BE2C (cell line): ENCODE data around the gene CYP4F3.
A peak's percentile ranks its signal among the peaks of the same experiment; 100 is the strongest.
"Not testable (repeated sequence)": the region's sequence is repeated elsewhere in the genome, so short reads cannot be mapped to it uniquely, and the experiment has no call there.

Experiments
- DNase-seq: peaks from one replicate; pipeline ENCODE4 v3.0.0-alpha.2; 2020
- H3K27me3 ChIP-seq: fragments of 250-450 bp; sonication (Bioruptor Pico); 2 replicates; pipeline ENCODE4 v1.5.1; 2020; ENCODE audit warnings: mild to moderate bottlenecking
- H3K36me3 ChIP-seq: fragments of 250-450 bp; sonication (Bioruptor Pico); 2 replicates; pipeline ENCODE4 v1.5.1; 2020; ENCODE audit warnings: mild to moderate bottlenecking
- H3K4me1 ChIP-seq: fragments of 250-450 bp; sonication (Bioruptor Pico); 2 replicates; pipeline ENCODE4 v1.5.1; 2020
- H3K4me3 ChIP-seq: 2 replicates; pipeline ENCODE4 v1.5.1; 2011; ENCODE audit warnings: low read depth, low read length
- H3K9me3 ChIP-seq: fragments of 250-450 bp; sonication (Bioruptor Pico); 2 replicates; pipeline ENCODE4 v1.5.1; 2020
- TF ChIP-seq, protein P1 (sequence below): IDR thresholded peaks from 2 replicates; pipeline ENCODE4 v1.5.1; 2012; ENCODE audit warnings: mild to moderate bottlenecking, low read depth, low read length

The CYP4F3 gene

DNA sequence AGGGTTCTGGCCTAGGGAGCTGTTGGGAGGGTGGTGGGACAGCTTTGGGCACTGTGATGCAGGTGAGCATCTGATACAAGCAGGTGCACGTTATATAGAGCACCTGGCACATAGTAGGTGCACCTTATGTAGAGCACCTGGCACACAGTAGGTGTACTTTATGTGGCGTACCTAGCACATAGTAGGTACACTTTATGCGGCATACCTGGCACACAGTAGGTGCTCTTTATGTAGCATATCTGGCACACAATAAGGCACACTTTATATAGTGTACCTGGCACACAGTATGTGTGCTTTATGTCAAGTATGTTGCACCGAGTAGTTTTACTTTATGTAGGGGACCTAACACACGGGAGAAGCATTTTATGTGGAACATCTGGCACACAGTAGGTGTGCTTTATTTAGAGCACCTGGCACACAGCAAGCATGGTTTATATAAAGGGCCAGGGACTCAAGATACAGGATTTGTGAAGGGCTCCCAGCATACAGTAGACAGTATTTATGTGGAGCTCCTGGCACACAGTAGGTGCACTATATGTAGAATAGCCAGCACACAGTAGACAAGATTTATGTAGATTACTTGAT is 30.6 kb downstream of the CYP4F3 start:
- Histone ChIP-seq H3K4me3 (no peak overlapping the region), H3K27me3 (no peaks in the 10 kb centered on the region), H3K36me3 (no peaks in the 10 kb centered on the region), H3K9me3 (no peaks in the 10 kb centered on the region; the same call in 1 of the 2 replicates), H3K4me1 (no peaks in the 10 kb centered on the region)
- TF ChIP-seq, protein P1, sequence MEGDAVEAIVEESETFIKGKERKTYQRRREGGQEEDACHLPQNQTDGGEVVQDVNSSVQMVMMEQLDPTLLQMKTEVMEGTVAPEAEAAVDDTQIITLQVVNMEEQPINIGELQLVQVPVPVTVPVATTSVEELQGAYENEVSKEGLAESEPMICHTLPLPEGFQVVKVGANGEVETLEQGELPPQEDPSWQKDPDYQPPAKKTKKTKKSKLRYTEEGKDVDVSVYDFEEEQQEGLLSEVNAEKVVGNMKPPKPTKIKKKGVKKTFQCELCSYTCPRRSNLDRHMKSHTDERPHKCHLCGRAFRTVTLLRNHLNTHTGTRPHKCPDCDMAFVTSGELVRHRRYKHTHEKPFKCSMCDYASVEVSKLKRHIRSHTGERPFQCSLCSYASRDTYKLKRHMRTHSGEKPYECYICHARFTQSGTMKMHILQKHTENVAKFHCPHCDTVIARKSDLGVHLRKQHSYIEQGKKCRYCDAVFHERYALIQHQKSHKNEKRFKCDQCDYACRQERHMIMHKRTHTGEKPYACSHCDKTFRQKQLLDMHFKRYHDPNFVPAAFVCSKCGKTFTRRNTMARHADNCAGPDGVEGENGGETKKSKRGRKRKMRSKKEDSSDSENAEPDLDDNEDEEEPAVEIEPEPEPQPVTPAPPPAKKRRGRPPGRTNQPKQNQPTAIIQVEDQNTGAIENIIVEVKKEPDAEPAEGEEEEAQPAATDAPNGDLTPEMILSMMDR = no peak
- DNase-seq = no peak

DNA sequence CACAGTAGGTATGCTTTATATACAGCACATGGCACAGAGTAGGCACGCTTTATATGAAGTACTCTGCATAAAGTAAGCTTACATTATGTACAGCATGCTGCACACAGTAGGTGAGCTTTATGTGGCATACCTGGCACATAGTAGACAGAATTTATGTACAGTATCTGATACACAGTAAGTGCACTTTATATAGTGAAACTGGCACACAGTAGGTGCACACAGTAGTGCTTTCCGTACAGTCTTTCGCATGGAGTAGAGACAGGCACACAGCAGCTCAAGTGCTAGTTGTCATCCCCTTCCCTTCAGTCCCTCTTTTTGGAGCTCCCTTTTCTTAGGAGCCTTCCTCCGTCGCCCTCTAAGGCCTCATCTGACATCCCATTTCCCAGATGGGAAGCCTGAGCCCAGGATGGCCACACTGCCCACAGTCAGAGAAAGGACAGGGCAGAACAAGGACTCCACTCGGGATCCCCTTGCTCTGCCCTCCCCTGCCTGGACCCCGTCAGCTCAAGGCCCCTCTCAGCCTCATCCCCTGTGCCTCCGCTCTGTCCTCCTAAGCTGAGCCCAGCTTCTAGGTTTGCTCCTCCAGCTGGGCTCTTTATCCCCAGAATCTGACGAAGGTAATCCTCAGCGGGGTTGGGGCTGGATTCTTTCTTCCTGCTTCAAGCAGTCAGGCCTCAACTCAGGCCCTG is 31.3 kb downstream of the CYP4F3 start:
- no peaks in the 10 kb centered on the region for H3K27me3 ChIP-seq
- no peak for DNase-seq
- TF ChIP-seq, protein P1 = no peak
- no peaks in the 10 kb centered on the region; the same call in 1 of the 2 replicates for H3K9me3 ChIP-seq
- no peak overlapping the region for H3K4me3 ChIP-seq
- no peaks in the 10 kb centered on the region for H3K36me3 ChIP-seq
- H3K4me1 ChIP-seq = no peaks in the 10 kb centered on the region

DNA sequence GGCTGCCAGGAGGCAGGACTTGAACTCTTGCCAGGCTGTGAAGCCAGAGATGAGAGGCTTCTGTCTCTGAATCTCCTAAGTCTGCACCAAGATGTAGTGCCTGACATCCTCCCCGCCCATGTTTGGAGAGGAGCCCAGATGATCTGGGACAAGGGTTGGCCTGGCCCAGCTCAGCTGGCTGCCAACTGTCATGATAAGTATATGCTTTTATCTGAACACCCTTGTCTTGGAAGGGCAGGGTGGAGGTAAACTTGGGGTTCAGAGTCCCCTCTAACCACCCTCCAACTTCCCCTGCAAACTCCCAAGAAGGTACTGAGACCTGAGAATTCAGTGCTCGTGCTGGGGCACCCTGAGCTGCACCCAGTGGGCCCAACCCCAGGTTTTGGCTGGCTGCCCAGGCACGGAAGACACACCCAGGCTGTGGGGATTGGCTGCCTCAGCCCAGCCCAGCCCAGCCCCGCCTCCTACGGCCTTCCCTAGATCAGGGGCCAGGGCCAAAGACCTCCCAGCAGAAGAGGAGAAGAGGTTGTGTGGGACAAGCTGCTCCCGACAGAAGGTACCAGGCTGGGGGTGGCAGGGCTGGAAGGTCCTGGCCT is 32.0 kb downstream of the CYP4F3 start, which contains the start of gene CYP4F12:
Gene CYP4F12 (plus strand): TSS at position 508 of the 596 bp plus-strand sequence. CDS start 443 bp downstream, outside the sequence.
- H3K9me3 ChIP-seq = no peaks in the 10 kb centered on the region; the same call in 1 of the 2 replicates
- H3K36me3 ChIP-seq = no peaks in the 10 kb centered on the region
- peak; percentile 27 for DNase-seq
- TF ChIP-seq, protein P1 = no peak
- H3K4me3 ChIP-seq = no peak within 1 kb of the TSS
- H3K4me1 ChIP-seq = no peaks in the 10 kb centered on the region
- no peaks in the 10 kb centered on the region for H3K27me3 ChIP-seq

DNA sequence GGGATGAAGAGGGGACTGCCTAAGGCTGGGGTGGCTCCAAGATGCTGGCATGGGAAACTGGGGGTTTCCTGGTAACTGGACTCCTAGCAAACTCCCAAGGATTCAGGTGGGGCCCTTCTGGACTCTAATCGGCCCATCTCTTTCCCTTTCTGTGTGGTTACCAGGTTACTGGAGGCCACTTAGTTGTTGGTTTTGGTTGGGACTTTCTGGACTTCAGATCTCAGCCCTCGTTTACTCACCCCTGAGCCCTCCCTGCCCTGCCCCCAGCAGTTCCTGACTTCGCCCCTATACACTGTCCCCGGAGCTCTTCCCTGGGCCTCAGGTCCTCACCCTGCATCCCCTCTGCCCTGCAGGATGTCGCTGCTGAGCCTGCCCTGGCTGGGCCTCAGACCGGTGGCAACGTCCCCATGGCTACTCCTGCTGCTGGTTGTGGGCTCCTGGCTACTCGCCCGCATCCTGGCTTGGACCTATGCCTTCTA is 32.5 kb downstream of the CYP4F3 start:
- H3K4me3 ChIP-seq = no peak overlapping the region
- H3K36me3 ChIP-seq = no peaks in the 10 kb centered on the region
- no peaks in the 10 kb centered on the region for H3K27me3 ChIP-seq
- DNase-seq = no peak
- TF ChIP-seq, protein P1 = no peak
- H3K4me1 ChIP-seq = no peaks in the 10 kb centered on the region
- H3K9me3 ChIP-seq = no peaks in the 10 kb centered on the region; the same call in 1 of the 2 replicates

DNA sequence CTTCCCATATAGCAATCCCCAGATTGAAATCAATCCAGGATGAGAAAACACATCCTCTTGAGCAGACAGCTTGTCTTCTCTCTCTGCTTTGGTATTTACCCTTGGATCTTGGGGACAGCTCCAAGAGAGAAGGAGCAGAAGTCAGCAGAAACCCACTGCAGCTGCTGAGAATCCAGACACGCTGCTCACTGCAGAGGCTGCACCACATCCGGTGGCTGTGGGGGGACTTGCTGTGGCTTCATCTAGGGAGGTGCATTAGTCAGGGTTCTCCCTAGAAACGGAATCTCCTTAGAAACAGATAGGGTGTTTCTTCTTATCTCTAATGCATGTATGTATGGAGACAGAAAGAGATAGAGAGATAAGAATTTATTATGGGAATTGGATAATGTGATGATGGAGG is 34.9 kb downstream of the CYP4F3 start:
- no peak overlapping the region for H3K4me3 ChIP-seq
- TF ChIP-seq, protein P1 = no peak
- H3K27me3 ChIP-seq = no peaks in the 10 kb centered on the region
- no peaks in the 10 kb centered on the region; the same call in none of the 2 replicates for H3K9me3 ChIP-seq
- H3K36me3 ChIP-seq = no peaks in the 10 kb centered on the region
- no peaks in the 10 kb centered on the region for H3K4me1 ChIP-seq
- DNase-seq = no peak

DNA sequence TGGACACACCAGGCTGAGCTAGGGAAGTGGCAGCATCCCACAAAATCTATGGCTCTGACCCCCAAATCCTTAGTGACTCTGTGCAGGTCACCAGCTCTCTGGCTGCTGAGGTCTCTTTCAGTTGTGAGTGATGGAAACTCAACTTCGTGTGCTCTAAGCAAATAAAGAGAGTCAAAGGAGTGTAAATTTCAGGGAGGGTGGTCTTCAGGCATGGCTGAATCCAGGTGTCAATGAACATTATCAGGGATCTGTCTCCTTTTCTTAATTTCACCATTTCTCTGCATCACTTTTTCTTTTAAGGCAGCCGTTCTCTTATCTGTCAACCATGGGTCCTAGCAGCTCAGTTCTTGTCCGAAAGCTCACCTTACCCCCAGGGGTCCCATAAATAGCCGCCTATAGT is 38.4 kb downstream of the CYP4F3 start:
- DNase-seq = no peak
- TF ChIP-seq, protein P1 = no peak
- H3K36me3 ChIP-seq = no peaks in the 10 kb centered on the region
- H3K27me3 ChIP-seq = no peaks in the 10 kb centered on the region
- H3K4me3 ChIP-seq = no peak overlapping the region
- no peaks in the 10 kb centered on the region for H3K4me1 ChIP-seq
- no peaks in the 10 kb centered on the region; the same call in 1 of the 2 replicates for H3K9me3 ChIP-seq

DNA sequence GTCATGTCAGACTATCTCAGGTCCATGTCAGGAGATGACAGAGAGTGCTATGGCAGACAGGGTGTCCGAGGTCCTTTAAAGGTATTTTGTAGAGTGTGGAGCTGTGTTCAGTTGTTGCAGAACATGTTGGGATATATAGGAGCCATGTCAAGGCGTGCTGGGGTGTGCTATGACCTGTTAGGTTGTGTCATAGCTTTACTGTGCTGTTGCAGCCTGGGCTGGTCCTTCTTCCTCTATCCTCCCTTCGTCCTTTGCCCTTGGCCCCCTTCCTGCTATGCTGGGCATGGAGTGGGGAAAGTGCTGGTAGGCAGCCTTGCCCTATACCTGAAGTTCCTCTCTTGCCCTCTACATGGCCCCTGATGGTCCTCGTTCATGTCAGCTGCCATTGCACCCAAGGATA is 39.2 kb downstream of the CYP4F3 start:
- H3K4me1 ChIP-seq, DNase-seq, H3K4me3 ChIP-seq, H3K9me3 ChIP-seq, H3K27me3 ChIP-seq, H3K36me3 ChIP-seq: not testable (repeated sequence)
